OCI-LY1 (cell line): ENCODE data around the gene CAPN15.
"Not testable (repeated sequence)": the region's sequence is repeated elsewhere in the genome, so short reads cannot be mapped to it uniquely, and the experiment has no call there.

Experiments used
- H2AFZ ChIP-seq: fragments of 200-600 bp; sonication (generic), shearing (Covaris generic); 2 replicates; pipeline ENCODE4 v1.6.0; 2014; ENCODE audit warnings: antibody characterized with exemption, mild to moderate bottlenecking, low read length
- H3F3A ChIP-seq: fragments of 200-600 bp; sonication (generic), shearing (Covaris generic); 2 replicates; pipeline ENCODE4 v1.6.0; 2014; ENCODE audit warnings: mild to moderate bottlenecking, antibody characterized with exemption, low read length, moderate library complexity; ENCODE audit not compliant: insufficient read depth
- H3K27ac ChIP-seq: fragments of 200-600 bp; sonication (generic); 2 replicates; pipeline ENCODE4 v1.5.1; 2014; ENCODE audit warnings: low read length, mixed run types, mild to moderate bottlenecking, low read depth; ENCODE audit not compliant: poor library complexity, severe bottlenecking
- H3K27me3 ChIP-seq: fragments of 200-600 bp; sonication (generic); 2 replicates; pipeline ENCODE4 v1.6.0; 2014; ENCODE audit warnings: antibody characterized with exemption, mild to moderate bottlenecking, low read length, moderate library complexity; ENCODE audit not compliant: insufficient read depth
- H3K36me3 ChIP-seq: fragments of 200-600 bp; sonication (generic); 2 replicates; pipeline ENCODE4 v1.6.1; 2014; ENCODE audit warnings: mild to moderate bottlenecking, antibody characterized with exemption, low read length, moderate library complexity, mixed read lengths; ENCODE audit not compliant: insufficient read depth
- H3K4me1 ChIP-seq: fragments of 200-600 bp; sonication (generic); 2 replicates; pipeline ENCODE4 v1.5.1; 2014; ENCODE audit warnings: mild to moderate bottlenecking, low read length, moderate library complexity; ENCODE audit not compliant: insufficient read depth, severe bottlenecking
- H3K4me2 ChIP-seq: fragments of 200-600 bp; sonication (generic), shearing (Covaris generic); 2 replicates; pipeline ENCODE4 v1.6.1; 2014; ENCODE audit warnings: low read length
- H3K4me3 ChIP-seq: fragments of 200-600 bp; sonication (generic); 2 replicates; pipeline ENCODE4 v1.5.1; 2014; ENCODE audit warnings: low read length, low read depth, mild to moderate bottlenecking, mixed read lengths; ENCODE audit not compliant: poor library complexity, severe bottlenecking
- H3K79me2 ChIP-seq: fragments of 200-600 bp; shearing (Covaris generic); 2 replicates; pipeline ENCODE4 v1.6.1; 2016; ENCODE audit warnings: mixed run types, low read length, mixed read lengths; ENCODE audit not compliant: insufficient read depth
- H3K9ac ChIP-seq: fragments of 200-600 bp; sonication (generic), shearing (Covaris generic); 2 replicates; pipeline ENCODE4 v1.6.1; 2014; ENCODE audit warnings: mild to moderate bottlenecking, low read length, mixed read lengths
- H3K9me2 ChIP-seq: fragments of 200-600 bp; sonication (generic), shearing (Covaris generic); 2 replicates; pipeline ENCODE4 v1.6.1; 2014; ENCODE audit warnings: low read depth, mild to moderate bottlenecking, low read length, mixed read lengths
- H3K9me3 ChIP-seq: fragments of 200-600 bp; shearing (Covaris generic); 2 replicates; pipeline ENCODE4 v1.6.1; 2014; ENCODE audit warnings: low read length, mixed read lengths
- H4K20me1 ChIP-seq: fragments of 200-600 bp; sonication (generic), shearing (Covaris generic); 2 replicates; pipeline ENCODE4 v1.6.0; 2016; ENCODE audit warnings: mild to moderate bottlenecking, low read length; ENCODE audit not compliant: insufficient read depth
- EZH2 ChIP-seq: fragments of 200-600 bp; sonication (generic), shearing (Covaris generic); IDR thresholded peaks from 2 replicates; pipeline ENCODE4 v1.8.0; 2017; ENCODE audit warnings: borderline replicate concordance, mixed run types, mild to moderate bottlenecking, antibody characterized with exemption, low read length, moderate library complexity, mixed read lengths
- TF ChIP-seq, protein P1 (sequence below): fragments of 200-600 bp; sonication (generic), shearing (Covaris generic); IDR thresholded peaks from 2 replicates; pipeline ENCODE4 v1.5.1; 2017; ENCODE audit warnings: mild to moderate bottlenecking, antibody characterized with exemption, low read length, moderate library complexity, mixed read lengths

CAPN15 gene

DNA sequence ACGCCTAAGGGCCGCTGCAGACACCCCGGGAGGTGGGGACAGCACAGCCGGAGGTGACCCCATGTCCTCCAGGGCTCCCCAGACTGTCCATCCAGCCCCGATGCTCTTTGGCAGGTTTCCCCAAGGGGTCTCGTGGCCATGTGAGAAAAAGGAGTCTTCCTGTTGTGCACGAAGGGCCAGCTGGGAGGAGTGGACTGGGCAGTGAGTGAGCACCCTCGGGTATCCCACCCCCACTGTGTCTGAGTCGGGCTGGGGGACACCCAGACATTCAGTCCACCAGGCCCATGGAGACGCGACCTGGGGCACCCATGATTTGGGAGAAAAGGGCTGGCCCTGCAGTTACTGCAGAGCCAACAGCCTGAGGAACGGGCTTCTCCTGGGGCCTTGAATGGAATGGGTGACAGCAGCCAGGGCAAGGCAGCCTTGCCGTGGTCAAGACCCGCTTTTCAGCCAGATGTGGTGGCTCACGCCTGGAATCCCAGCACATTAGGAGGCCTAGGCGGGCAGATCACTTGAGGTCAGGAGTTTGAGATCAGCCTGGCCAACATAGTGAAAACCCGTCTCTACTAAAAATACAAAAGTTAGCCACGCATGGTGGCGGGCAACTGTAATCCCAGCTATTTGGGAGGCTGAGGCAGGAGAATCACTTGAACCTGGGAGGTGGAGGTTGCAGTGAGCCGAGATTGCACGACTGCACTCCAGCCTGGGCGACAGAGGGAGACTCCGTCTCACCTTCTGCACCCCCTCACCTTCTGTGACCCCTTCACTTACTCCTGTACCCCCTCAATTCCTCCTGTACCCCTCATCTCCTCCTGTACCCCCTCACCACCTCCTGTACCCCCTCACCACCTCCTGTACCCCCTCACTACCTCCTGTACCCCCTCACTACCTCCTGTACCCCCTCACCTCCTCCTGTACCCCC is 24.1 kb upstream of the CAPN15 start:
- Histone ChIP-seq H3K27ac (no peak overlapping the region), H3K9me3 (no peaks in the 10 kb centered on the region), H3F3A (no peaks in the 10 kb centered on the region), H4K20me1 (no peaks in the 10 kb centered on the region), H3K27me3 (no peaks in the 10 kb centered on the region), H3K79me2 (no peaks in the 10 kb centered on the region), H3K9me2 (no peaks in the 10 kb centered on the region), H3K4me1 (no peaks in the 10 kb centered on the region), H3K4me3 (no peak overlapping the region), H3K9ac (no peak overlapping the region), H3K36me3 (no peaks in the 10 kb centered on the region), H3K4me2 (no peak overlapping the region), H2AFZ (no peak overlapping the region)
- TF ChIP-seq, protein P1, sequence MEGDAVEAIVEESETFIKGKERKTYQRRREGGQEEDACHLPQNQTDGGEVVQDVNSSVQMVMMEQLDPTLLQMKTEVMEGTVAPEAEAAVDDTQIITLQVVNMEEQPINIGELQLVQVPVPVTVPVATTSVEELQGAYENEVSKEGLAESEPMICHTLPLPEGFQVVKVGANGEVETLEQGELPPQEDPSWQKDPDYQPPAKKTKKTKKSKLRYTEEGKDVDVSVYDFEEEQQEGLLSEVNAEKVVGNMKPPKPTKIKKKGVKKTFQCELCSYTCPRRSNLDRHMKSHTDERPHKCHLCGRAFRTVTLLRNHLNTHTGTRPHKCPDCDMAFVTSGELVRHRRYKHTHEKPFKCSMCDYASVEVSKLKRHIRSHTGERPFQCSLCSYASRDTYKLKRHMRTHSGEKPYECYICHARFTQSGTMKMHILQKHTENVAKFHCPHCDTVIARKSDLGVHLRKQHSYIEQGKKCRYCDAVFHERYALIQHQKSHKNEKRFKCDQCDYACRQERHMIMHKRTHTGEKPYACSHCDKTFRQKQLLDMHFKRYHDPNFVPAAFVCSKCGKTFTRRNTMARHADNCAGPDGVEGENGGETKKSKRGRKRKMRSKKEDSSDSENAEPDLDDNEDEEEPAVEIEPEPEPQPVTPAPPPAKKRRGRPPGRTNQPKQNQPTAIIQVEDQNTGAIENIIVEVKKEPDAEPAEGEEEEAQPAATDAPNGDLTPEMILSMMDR, result no peak

DNA sequence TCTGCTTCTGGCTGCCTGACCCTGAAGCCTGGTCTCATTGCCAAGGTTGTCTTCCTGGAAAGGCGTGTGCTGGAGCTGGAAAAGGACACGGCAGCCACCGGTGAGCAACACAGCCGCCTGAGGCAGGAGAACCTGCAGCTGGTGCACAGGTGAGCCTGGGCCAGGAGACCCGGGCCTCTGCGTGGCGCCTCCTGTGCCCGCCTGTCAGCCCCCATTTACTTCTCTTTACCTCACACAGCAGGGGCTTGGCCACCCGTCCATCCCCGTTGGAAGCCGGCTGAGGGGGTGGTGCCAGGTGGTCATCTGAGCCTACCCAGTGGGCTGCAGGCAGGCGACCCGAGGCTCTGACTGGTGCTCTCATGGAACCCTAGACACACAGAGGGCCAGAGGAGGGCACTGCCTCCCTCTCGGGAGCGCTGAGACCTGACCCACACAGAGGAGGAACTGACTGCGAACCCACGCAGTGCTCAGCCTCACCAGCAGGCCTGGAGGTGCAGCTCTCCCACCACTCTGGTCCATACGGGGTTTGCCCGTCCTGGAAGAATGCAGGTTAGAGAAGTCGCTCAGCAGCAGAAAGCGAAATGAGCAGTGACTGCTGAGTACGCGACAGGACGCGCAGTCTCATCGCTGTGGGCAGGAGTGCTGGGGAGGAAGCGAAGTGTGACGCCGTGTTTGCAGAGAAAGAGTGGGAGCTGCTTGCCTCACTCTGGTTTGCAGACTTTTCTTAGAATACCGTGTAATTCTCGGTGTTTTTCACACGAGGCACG is 21.9 kb upstream of the CAPN15 start:
- H3K27ac ChIP-seq, result no peak overlapping the region
- no peaks in the 10 kb centered on the region for H4K20me1 ChIP-seq
- H3K9ac ChIP-seq, result no peak overlapping the region
- no peaks in the 10 kb centered on the region for H3K79me2 ChIP-seq
- H3F3A ChIP-seq, result no peaks in the 10 kb centered on the region
- no peaks in the 10 kb centered on the region for H3K27me3 ChIP-seq
- H3K9me3 ChIP-seq, result no peaks in the 10 kb centered on the region
- H3K9me2 ChIP-seq, result no peaks in the 10 kb centered on the region
- H3K36me3 ChIP-seq, result no peaks in the 10 kb centered on the region
- no peak overlapping the region for H3K4me3 ChIP-seq
- H2AFZ ChIP-seq, result no peak overlapping the region
- no peak overlapping the region for H3K4me2 ChIP-seq
- TF ChIP-seq, protein P1, result no peak
- no peak for TF ChIP-seq EZH2
- no peaks in the 10 kb centered on the region for H3K4me1 ChIP-seq

DNA sequence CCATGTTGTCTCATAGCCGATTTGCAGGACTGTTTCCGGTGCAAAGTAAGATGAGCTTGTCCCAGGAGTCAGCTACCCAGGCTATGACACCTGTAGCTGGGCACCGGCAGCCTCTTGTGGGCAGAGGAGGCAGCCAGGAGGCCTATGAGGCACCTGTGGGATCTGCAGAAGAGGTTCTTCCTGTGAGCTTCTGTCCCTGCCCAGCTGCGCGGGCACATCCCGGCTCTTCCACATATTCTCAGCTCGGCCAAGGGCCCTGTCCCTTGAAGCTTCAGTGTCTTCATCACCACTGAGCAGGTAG is 21.3 kb upstream of the CAPN15 start:
- H3K4me1 ChIP-seq, result no peaks in the 10 kb centered on the region
- no peaks in the 10 kb centered on the region for H3K9me3 ChIP-seq
- H3K9me2 ChIP-seq, result no peaks in the 10 kb centered on the region
- H3K4me3 ChIP-seq, result no peak overlapping the region
- no peaks in the 10 kb centered on the region for H3F3A ChIP-seq
- H4K20me1 ChIP-seq, result no peaks in the 10 kb centered on the region
- no peak overlapping the region for H3K9ac ChIP-seq
- H3K27ac ChIP-seq, result no peak overlapping the region
- TF ChIP-seq, protein P1, result no peak
- TF ChIP-seq EZH2, result no peak
- no peaks in the 10 kb centered on the region for H3K79me2 ChIP-seq
- H3K36me3 ChIP-seq, result no peaks in the 10 kb centered on the region
- no peak overlapping the region for H2AFZ ChIP-seq
- no peaks in the 10 kb centered on the region for H3K27me3 ChIP-seq
- no peak overlapping the region for H3K4me2 ChIP-seq

DNA sequence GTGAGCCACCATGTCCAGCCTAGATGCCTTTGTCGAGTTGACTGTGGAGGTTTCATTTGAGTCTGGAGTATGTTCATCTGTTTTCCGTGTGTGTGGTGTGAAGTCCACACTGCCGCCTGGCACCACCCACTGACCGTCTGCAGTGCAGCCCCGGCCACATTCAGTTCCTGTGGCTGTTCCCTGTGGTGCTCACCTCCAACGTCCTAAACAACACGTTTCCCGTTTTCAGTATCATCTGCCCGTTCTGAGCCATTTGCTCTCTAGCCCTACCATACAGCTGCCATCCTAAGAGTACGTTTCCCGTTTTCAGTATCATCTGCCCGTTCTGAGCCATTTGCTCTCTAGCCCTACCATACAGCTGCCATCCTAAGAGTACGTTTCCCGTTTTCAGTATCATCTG is 20.0 kb upstream of the CAPN15 start:
- not testable (repeated sequence) for H3K4me2 ChIP-seq

More for the DNA sequence above, 20.0 kb upstream of the CAPN15 start:
- not testable (repeated sequence) for H3K27me3 ChIP-seq, H3K9me2 ChIP-seq, H3K4me1 ChIP-seq, H3K27ac ChIP-seq, H2AFZ ChIP-seq, H3F3A ChIP-seq, H3K9ac ChIP-seq, H3K9me3 ChIP-seq, H4K20me1 ChIP-seq, H3K79me2 ChIP-seq, H3K4me3 ChIP-seq, H3K36me3 ChIP-seq
